ENCODE measurements around the gene RPSA. TPM values are rescaled to one million over a fixed set of nuclear protein-coding genes. Genes with fewer than 3 reads are reported as not detected.

RPSA gene
- total RNA-seq, 2 donors from 2014 or later, result 1,584 to 1,777 TPM

- H3K4me3 Mint-ChIP-seq, result no peak overlapping the region
- H3K36me3 Mint-ChIP-seq (ENCODE audit: low read depth), result no peaks in the 10 kb centered on the region
- H3K27me3 Mint-ChIP-seq (ENCODE audit: insufficient read depth), result peaks cover 7% of the 10 kb centered on the region
- TF ChIP-seq, protein P1, sequence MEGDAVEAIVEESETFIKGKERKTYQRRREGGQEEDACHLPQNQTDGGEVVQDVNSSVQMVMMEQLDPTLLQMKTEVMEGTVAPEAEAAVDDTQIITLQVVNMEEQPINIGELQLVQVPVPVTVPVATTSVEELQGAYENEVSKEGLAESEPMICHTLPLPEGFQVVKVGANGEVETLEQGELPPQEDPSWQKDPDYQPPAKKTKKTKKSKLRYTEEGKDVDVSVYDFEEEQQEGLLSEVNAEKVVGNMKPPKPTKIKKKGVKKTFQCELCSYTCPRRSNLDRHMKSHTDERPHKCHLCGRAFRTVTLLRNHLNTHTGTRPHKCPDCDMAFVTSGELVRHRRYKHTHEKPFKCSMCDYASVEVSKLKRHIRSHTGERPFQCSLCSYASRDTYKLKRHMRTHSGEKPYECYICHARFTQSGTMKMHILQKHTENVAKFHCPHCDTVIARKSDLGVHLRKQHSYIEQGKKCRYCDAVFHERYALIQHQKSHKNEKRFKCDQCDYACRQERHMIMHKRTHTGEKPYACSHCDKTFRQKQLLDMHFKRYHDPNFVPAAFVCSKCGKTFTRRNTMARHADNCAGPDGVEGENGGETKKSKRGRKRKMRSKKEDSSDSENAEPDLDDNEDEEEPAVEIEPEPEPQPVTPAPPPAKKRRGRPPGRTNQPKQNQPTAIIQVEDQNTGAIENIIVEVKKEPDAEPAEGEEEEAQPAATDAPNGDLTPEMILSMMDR (conservative IDR thresholded peaks at IDR 0.05), result no peak
- DNase-seq, result no peak
- WGBS, 2 experiments (ENCODE audit: insufficient coverage in 1 of 2, insufficient read length in 1 of 2), result 88% methylated on average over 1 of the region's 1 CpG; no CpG with 5 or more reads in 1 of the 2 experiments
- no peaks in the 10 kb centered on the region for H3K4me1 ChIP-seq (ENCODE audit: control insufficient read depth, insufficient read depth, low read length)
- no peaks in the 10 kb centered on the region for H3K9me3 ChIP-seq (ENCODE audit: control insufficient read depth, low read length)
- no peaks in the 10 kb centered on the region for H3K9me3 Mint-ChIP-seq
- no peak overlapping the region for H3K9ac ChIP-seq (ENCODE audit: extremely low read depth, low read length, poor library complexity, severe bottlenecking)
- H3K4me1 Mint-ChIP-seq, result no peaks in the 10 kb centered on the region
- no peak overlapping the region for H3K27ac ChIP-seq (ENCODE audit: low read depth, low read length)
- H3K4me3 ChIP-seq (ENCODE audit: low read length), result no peak overlapping the region
- H3K36me3 ChIP-seq (ENCODE audit: control insufficient read depth, insufficient read depth, low read length), result no peaks in the 10 kb centered on the region
- no peak overlapping the region for H3K27ac Mint-ChIP-seq
- H3K27me3 ChIP-seq (ENCODE audit: control insufficient read depth, insufficient read depth, low read length, poor library complexity, severe bottlenecking), result no peaks in the 10 kb centered on the region
Observed at GRCh38 chr3:39426312-39426711, 19.8 kb downstream of the RPSA start.

GRCh38 chr3:39427506-39427905 lies 21.0 kb downstream of the RPSA start:
- H3K4me3 ChIP-seq (ENCODE audit: low read length), result no peak overlapping the region
- H3K36me3 Mint-ChIP-seq (ENCODE audit: low read depth), result no peaks in the 10 kb centered on the region
- no peaks in the 10 kb centered on the region for H3K9me3 ChIP-seq (ENCODE audit: control insufficient read depth, low read length)

DNA sequence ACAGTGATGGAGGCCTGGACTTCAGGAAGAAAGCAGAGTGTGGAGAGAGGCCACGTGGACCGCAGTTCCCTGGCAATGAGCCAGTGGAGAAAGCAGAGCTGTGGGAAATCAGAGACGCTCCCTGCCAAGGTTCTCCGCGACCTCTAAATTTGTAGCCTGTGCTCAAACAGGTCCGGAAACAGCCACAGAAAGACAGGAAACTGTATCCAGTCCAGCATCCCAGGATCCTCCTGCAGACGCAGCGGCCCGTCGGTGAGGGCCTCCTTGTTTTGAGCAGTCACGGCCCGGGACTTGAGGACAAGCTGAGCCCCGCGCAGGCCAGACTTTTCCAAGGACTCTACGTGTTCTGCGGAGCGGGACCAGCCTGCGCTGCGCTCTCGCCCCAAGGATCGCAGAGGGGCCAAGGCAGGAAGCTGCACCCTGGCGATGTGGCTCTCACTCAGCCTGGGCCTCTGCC lies 22.3 kb downstream of the RPSA start:
- no peaks in the 10 kb centered on the region for H3K4me1 ChIP-seq (ENCODE audit: control insufficient read depth, insufficient read depth, low read length)
- H3K27ac ChIP-seq (ENCODE audit: low read depth, low read length), result no peak overlapping the region
- no peaks in the 10 kb centered on the region for H3K9me3 Mint-ChIP-seq
- H3K36me3 Mint-ChIP-seq (ENCODE audit: low read depth), result no peaks in the 10 kb centered on the region
- no peaks in the 10 kb centered on the region for H3K9me3 ChIP-seq (ENCODE audit: control insufficient read depth, low read length)
- H3K9ac ChIP-seq (ENCODE audit: extremely low read depth, low read length, poor library complexity, severe bottlenecking), result no peak overlapping the region
- no peaks in the 10 kb centered on the region for H3K4me1 Mint-ChIP-seq
- peak; percentile 47 for DNase-seq
- no peaks in the 10 kb centered on the region for H3K27me3 ChIP-seq (ENCODE audit: control insufficient read depth, insufficient read depth, low read length, poor library complexity, severe bottlenecking)
- TF ChIP-seq, protein P1 (conservative IDR thresholded peaks at IDR 0.05), result no peak
- H3K27ac Mint-ChIP-seq, result no peak overlapping the region
- no peak overlapping the region for H3K4me3 ChIP-seq (ENCODE audit: low read length)
- H3K4me3 Mint-ChIP-seq, result no peak overlapping the region
- H3K27me3 Mint-ChIP-seq (ENCODE audit: insufficient read depth), result peaks cover 6% of the 10 kb centered on the region
- no peaks in the 10 kb centered on the region for H3K36me3 ChIP-seq (ENCODE audit: control insufficient read depth, insufficient read depth, low read length)
- WGBS, 2 experiments (ENCODE audit: insufficient coverage in 1 of 2, insufficient read length in 1 of 2), result 94 to 95% methylated on average over 19 to 22 of the region's 22 CpGs

More at GRCh38 chr3:39427506-39427905, 21.0 kb downstream of the RPSA start:
- no peak overlapping the region for H3K4me3 Mint-ChIP-seq
- WGBS, 2 experiments (ENCODE audit: insufficient coverage in 1 of 2, insufficient read length in 1 of 2), result 89% methylated on average over 1 of the region's 1 CpG; no CpG with 5 or more reads in 1 of the 2 experiments
- Histone ChIP-seq H3K27ac (ENCODE audit: low read depth, low read length) (no peak overlapping the region), H3K36me3 (ENCODE audit: control insufficient read depth, insufficient read depth, low read length) (no peaks in the 10 kb centered on the region), H3K27me3 (ENCODE audit: control insufficient read depth, insufficient read depth, low read length, poor library complexity, severe bottlenecking) (no peaks in the 10 kb centered on the region), H3K9ac (ENCODE audit: extremely low read depth, low read length, poor library complexity, severe bottlenecking) (no peak overlapping the region), H3K4me1 (ENCODE audit: control insufficient read depth, insufficient read depth, low read length) (no peaks in the 10 kb centered on the region)
- no peaks in the 10 kb centered on the region for H3K9me3 Mint-ChIP-seq
- no peak overlapping the region for H3K27ac Mint-ChIP-seq
- TF ChIP-seq, protein P1 (conservative IDR thresholded peaks at IDR 0.05), result no peak
- H3K4me1 Mint-ChIP-seq, result no peaks in the 10 kb centered on the region
- peaks cover 7% of the 10 kb centered on the region for H3K27me3 Mint-ChIP-seq (ENCODE audit: insufficient read depth)
- no peak for DNase-seq
